ENCODE results near the gene VSIG10L2. TPM values are rescaled to one million over a fixed set of nuclear protein-coding genes. Genes with fewer than 3 reads are reported as not detected.

VSIG10L2 gene
- total and polyA plus RNA-seq, 2 experiments from 2014 or later = not detected

GRCh38 chr11:125946712-125947418 is 1.0 kb downstream of the VSIG10L2 start:
- no peaks in the 10 kb centered on the region for H4K20me1 ChIP-seq (ENCODE audit: insufficient read depth)
- no peaks in the 10 kb centered on the region for H3K9me2 ChIP-seq (ENCODE audit: insufficient read depth)
- H3K27ac ChIP-seq = no peak overlapping the region
- H3K4me3 ChIP-seq = no peak overlapping the region
- H2AFZ ChIP-seq = no peak overlapping the region
- H3K79me2 ChIP-seq (ENCODE audit: insufficient read depth) = no peaks in the 10 kb centered on the region
- peaks cover 3% of the 10 kb centered on the region; the same call in 1 of the 2 replicates for H3K4me1 ChIP-seq (ENCODE audit: insufficient read depth)
- no peaks in the 10 kb centered on the region for H3K9me3 ChIP-seq (ENCODE audit: low read depth)
- DNase-seq = no peak
- no peak overlapping the region for H3K9ac ChIP-seq
- no peaks in the 10 kb centered on the region for H3F3A ChIP-seq (ENCODE audit: insufficient read depth)
- TF ChIP-seq EZH2 (IDR thresholded peaks at IDR 0.05; ENCODE audit: insufficient read depth, poor library complexity, severe bottlenecking) = no peak
- TF ChIP-seq EZH2phosphoT487 (IDR thresholded peaks at IDR 0.05; ENCODE audit: insufficient read depth, low read depth) = no peak
- no peak overlapping the region for H3K4me2 ChIP-seq (ENCODE audit: unreplicated experiment)
- no peaks in the 10 kb centered on the region for H3K36me3 ChIP-seq (ENCODE audit: low read depth)
- in situ Hi-C loops (cut with MboI) = no loop called here
- 72 to 77% methylated on average over 14 of the region's 14 CpGs for WGBS, 2 experiments (ENCODE audit: low coverage in 1 of 2, low lambda C conversion rate in 2 of 2, missing lambda C conversion rate in 2 of 2)
- H3K27me3 ChIP-seq (replicated peaks; ENCODE audit: insufficient read depth) = peaks cover under 1% of the 10 kb centered on the region; the same call in 1 of the 2 replicates

- Histone ChIP-seq H3K4me2 (ENCODE audit: unreplicated experiment) (no peak overlapping the region), H3K79me2 (ENCODE audit: insufficient read depth) (no peaks in the 10 kb centered on the region), H3K4me1 (ENCODE audit: insufficient read depth) (peaks cover 3% of the 10 kb centered on the region; the same call in 1 of the 2 replicates), H4K20me1 (ENCODE audit: insufficient read depth) (no peaks in the 10 kb centered on the region), H3K4me3 (no peak overlapping the region), H3K9me3 (ENCODE audit: low read depth) (no peaks in the 10 kb centered on the region), H3K9ac (no peak overlapping the region), H3K36me3 (ENCODE audit: low read depth) (no peaks in the 10 kb centered on the region), H3K27ac (no peak overlapping the region), H2AFZ (no peak overlapping the region), H3F3A (ENCODE audit: insufficient read depth) (no peaks in the 10 kb centered on the region), H3K9me2 (ENCODE audit: insufficient read depth) (no peaks in the 10 kb centered on the region), H3K27me3 (replicated peaks; ENCODE audit: insufficient read depth) (peaks cover 7% of the 10 kb centered on the region; the same call in 1 of the 2 replicates)
- WGBS, 2 experiments (ENCODE audit: low coverage in 1 of 2, low lambda C conversion rate in 2 of 2, missing lambda C conversion rate in 2 of 2) = 72% methylated on average over 22 to 24 of the region's 24 CpGs
- TF ChIP-seq EZH2phosphoT487 (IDR thresholded peaks at IDR 0.05; ENCODE audit: insufficient read depth, low read depth) = no peak
- no peak for TF ChIP-seq EZH2 (IDR thresholded peaks at IDR 0.05; ENCODE audit: insufficient read depth, poor library complexity, severe bottlenecking)
- DNase-seq = no peak
- in situ Hi-C loops (cut with MboI) = no loop called here
These were observed 1.8 kb downstream of the VSIG10L2 start for GRCh38 chr11:125947419-125948277.

GRCh38 chr11:125948278-125949051 is 2.6 kb downstream of the VSIG10L2 start:
- Histone ChIP-seq H3K9ac (no peak overlapping the region), H3K27ac (no peak overlapping the region), H3K27me3 (replicated peaks; ENCODE audit: insufficient read depth) (peaks cover 11% of the 10 kb centered on the region; the same call in 1 of the 2 replicates), H2AFZ (no peak overlapping the region), H3K9me2 (ENCODE audit: insufficient read depth) (no peaks in the 10 kb centered on the region), H4K20me1 (ENCODE audit: insufficient read depth) (no peaks in the 10 kb centered on the region), H3K36me3 (ENCODE audit: low read depth) (no peaks in the 10 kb centered on the region), H3K4me3 (no peak overlapping the region), H3K4me1 (ENCODE audit: insufficient read depth) (peaks cover 6% of the 10 kb centered on the region; the same call in 1 of the 2 replicates), H3F3A (ENCODE audit: insufficient read depth) (no peaks in the 10 kb centered on the region), H3K4me2 (ENCODE audit: unreplicated experiment) (no peak overlapping the region), H3K79me2 (ENCODE audit: insufficient read depth) (no peaks in the 10 kb centered on the region), H3K9me3 (ENCODE audit: low read depth) (no peaks in the 10 kb centered on the region)
- TF ChIP-seq EZH2 (IDR thresholded peaks at IDR 0.05; ENCODE audit: insufficient read depth, poor library complexity, severe bottlenecking) (no peak), EZH2phosphoT487 (IDR thresholded peaks at IDR 0.05; ENCODE audit: insufficient read depth, low read depth) (no peak)
- no peak for DNase-seq
- 72 to 73% methylated on average over 22 of the region's 23 CpGs for WGBS, 2 experiments (ENCODE audit: low coverage in 1 of 2, low lambda C conversion rate in 2 of 2, missing lambda C conversion rate in 2 of 2)
- in situ Hi-C loops (cut with MboI) = no loop called here

Measured in GM23248 (cell line).